NCI-H1092 (cell line): ENCODE results near the gene PKNOX2.

Experiments used
- DNase-seq: peaks from one replicate; lab custom pipeline; 2025; lab: John Stamatoyannopoulos, UW

PKNOX2 gene

DNA sequence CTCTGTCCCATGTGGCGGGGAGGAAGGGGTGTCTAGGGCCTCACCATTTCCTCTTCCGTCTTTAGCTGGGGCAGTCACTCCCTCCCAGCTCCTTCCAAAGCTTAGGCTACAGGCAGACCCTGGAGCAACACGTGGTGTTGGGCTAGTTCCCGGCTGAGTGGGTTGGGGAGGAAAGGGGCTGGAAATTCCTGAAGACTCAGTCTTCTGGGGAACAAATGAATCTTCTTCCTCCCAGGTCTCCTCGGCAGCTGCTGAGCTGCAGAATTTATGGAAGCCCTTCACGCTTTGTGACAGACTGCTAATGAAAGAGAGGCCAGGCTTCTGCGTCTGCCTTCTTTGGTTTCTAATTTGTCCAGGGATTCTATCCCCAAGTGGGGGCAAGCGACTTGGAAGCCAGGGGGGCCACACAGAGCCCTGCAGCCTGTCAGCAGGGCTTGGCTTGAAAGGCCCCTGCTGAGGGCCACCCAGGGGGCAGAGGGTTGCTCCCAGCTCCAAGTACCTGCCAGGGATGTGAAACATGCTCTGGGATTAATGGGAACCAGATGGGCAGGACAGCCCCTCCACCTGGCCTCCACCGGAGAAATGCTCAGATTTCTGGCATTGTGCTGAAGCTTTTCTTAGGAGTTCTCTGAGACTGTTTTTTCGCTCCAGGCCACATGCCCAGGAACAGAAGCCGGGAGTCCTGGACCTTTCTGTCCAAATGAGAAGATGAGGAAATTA is 123.1 kb downstream of the PKNOX2 start:
- DNase-seq, result no peak

DNA sequence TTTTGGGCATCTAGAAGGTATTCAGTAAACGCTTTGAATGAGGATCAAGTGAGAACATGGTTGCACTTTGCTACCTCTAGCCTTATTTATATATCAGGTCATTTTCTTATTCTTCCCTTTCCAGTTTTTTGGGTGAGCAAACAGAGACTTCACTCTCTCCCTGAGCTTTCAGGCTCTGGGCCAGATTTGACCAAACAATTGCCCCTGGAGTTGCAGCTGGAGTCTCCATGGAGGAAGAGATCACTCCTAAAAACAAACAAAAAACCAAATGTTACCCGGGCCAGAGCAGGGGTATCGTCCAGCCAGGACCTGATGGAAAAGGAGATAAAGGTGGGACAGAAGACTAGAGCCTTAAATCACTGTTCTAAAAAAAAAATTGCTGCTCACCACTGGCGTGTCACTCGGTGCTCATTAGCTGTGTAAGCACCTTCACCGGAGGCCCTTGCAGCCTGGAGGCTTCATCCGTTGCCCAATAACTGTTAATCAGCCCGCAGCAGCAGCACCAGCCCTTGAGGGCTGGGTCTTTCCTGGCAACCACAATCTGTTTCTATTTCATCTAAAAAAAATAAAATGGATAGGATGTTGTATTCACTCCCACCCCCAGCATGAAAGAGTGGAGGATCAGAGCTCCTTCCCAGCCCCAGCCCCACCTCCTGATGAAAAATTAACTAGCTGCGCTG is 125.0 kb downstream of the PKNOX2 start:
- peak; percentile 42 for DNase-seq

DNA sequence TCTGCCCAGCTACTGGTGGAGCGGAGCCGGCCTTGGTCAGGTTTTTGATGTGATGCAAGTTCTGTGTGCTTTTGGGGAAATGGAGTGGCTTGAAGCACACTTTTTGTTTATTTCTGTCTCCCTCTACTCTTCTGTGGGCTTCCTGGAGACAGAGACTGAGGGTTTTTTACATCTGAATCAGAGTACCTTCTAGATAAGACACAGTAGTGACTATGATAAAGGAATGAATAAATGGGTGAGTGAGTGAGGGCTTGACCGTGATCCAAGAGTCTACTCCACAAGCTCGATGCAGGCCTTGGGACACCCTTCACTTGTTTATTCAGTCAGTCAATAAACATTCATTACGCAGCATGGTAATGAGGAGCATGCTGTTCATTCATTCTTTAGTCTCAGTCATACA is 125.7 kb downstream of the PKNOX2 start:
- DNase-seq, result no peak

DNA sequence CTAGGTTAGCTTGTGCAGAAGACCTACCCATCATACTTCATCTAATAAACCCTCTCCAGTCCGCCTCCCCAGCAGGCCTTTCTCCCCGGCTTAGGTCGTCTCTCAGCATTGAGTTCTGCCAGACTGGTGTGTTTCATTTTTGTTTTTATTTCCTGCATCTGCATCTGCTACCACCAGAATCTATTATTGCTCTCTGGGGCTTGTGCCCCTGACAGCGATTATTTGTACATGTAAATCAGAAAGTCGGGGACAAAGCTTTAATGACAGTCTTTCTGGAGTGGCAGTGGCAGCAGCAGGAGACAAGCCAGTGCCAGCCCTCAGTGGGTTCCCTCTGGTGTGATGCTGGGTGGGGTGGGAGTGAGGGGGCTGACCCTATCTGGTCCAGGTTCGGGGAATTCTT is 127.5 kb downstream of the PKNOX2 start:
- DNase-seq, result no peak

DNA sequence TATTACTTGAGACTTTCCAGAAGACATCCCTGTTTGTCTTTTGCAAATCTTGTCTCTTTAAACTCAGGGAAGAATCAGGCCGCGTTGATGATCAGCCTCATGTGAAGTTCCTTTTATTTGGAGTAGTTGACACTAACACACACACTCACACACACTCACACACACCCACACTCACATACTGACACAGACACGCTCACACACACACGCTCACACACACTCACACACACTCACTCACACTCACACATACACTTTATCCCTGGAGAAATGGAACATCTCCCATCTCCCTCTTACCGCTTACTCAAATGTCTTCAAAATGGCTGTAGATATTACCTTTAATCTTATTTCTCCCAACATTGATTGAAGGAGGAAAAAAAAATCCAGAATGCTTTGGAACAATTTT is 129.0 kb downstream of the PKNOX2 start:
- DNase-seq, result no peak

DNA sequence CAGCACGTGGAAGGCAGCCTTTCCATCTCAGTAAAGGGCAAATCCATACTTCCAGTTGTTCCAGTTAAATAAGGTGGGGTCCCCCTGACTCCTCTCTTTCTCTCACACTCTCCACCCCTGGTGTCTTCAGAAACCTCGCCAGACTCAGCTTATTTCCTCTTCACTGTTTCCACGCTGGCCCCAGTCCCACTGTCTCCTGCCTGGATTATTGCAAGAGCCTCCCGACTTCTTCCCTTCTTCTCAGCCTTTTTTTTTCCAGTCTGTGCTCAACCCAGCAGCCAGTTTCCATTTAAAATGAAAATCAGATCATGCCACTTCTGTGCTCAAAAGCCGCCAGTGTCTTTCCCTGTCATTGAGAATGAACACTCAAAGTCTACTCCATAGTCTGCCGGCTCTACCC is 131.4 kb downstream of the PKNOX2 start:
- DNase-seq, result no peak

DNA sequence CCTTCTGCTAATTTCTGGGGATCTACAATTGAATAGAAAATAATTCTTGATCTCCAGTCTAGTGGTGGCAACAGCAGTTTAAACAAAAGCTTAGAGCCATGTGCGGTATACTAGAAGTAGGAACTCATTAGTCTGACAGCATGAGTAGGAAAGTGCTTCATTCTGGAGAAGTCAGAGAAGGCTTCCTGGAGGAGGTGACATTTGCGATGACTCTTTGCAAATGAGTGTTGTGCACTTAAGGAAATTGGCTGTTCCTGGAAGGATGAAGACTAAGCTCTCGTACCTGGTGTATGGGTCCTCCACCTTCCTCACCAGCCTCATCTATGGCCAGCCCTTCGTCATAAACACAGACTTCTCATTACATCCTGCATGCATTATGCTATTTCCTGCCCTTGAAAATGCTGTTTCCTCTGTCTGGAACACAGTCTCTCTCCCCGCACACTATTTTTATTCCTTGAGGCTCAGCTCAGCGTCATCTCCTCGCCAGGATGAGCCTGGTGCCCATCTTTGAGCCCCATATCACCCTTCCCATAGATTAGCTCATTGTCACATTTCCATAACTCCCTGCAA is 132.9 kb downstream of the PKNOX2 start:
- no peak for DNase-seq

DNA sequence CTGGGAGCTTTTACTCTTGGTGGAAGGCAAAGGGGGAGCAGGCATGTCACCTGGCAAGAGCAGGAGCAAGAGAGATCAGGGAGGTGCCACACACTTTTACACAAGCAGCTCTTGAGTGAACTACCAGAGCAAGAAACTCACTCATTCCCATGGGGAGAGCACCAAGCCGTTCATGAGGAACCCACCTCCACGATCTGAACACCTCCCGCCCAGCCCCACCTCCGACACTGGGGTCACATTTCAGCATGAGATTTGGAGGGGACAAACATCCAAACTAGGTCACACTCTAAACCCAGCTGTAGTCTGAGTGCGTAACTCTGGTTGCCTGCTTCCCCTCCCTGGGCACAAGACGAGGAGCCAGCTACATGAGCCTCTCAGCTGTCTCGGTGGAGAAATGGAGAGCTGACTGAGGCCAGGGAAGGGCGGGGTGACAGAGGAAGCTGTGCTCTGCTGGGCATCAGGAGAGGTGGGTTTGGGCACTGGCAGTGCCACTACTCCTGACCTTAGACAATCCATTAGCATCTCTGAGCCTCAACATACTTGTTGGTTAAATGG is 134.6 kb downstream of the PKNOX2 start:
- no peak for DNase-seq

DNA sequence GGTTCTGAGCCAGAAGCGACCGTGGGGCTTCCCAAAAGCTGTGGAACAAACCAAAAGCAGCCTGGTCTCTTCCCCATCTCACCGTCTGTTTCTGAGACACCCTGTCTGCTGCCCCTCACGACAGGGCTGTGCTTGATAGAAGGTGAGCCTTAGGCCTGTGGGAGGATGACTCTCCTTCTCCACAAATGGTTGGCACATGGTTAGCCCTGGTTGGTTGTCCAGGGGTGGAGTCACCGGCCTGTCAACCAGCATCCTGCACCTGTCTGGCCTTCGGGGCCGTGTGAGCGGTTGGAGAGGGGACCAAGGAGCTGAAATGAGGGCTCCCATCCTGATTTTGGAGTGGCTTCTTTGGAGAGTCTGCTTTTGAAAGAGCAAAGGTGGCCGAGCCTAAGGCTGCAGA is 135.3 kb downstream of the PKNOX2 start:
- no peak for DNase-seq

DNA sequence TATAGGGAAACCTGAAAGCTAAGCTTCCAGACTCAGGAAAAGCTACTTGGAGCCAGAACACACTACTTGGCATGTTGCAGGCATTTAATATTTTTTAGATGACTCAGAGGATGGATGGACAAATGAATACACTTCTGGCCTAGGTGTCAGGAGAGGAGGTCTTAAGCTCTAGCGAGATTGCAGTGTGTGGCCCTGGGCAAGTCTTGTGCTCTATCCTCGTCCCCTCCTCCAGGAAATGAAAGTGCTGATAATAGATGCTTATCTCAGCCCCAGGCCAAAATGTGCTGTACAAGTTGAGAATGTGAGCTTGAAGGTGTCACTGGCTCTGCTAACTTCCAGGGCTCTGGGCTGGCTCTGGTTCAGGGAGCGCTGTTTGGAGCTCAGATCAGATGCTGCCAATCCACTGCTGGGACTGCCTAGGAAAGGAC is 136.3 kb downstream of the PKNOX2 start:
- no peak for DNase-seq

DNA sequence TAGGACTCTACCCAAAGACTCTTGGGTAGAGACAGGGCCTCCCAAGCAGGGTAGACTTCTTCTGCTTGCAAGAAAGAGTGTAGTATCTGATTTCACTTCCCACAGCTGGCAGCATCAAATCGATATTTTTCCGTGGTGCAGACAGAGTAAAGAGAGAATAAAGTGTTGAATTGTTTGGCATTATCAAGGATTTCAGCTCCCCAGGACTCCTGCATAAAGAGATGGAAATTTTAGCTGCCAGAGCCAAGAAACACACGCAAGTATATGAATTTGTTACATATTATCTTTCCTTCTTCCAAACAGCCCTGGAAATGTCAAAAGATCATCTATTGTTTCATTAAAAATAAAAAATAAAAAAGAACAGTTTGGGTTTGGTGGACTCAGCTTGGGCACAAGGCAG is 136.8 kb downstream of the PKNOX2 start:
- DNase-seq, result peak; percentile 27

DNA sequence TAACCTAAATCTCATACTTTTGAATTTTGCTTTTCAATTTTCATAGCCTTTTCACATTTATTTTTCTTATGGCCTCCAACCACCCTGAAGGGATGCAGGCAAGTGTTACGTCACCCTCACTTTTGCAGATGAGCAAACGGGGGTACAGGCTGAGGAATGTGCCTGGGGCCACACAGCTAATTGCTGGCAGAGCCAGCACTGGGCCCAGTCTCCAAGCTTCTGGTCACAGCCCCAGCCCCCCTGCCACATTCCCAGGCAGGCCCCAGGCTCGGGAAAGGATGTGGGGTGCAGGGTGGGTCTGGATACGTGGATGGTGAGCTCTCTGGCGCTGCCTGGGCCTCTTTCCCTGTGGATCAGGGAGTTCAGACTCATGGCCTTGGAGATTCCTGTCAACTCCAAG is 138.6 kb downstream of the PKNOX2 start:
- DNase-seq, result no peak

DNA sequence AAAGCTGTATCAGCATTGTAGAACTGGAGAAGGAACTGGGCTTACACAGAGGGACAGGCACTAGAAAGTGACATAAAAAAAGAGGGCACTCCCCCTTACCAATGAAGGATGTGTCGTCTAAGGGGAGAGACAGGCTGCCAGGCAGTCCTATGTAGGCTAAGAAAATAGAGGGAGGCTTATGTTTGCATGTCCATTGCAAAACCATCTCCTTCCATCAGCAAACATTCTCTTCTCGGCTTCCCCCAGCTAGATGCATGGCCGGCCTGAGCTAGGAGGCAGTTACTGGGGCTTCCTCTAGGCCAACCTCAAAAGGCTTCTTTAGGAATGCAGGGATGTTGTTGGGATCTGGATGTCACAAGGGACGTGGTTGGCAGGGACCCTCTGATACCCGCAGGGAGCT is 139.1 kb downstream of the PKNOX2 start:
- DNase-seq, result no peak

DNA sequence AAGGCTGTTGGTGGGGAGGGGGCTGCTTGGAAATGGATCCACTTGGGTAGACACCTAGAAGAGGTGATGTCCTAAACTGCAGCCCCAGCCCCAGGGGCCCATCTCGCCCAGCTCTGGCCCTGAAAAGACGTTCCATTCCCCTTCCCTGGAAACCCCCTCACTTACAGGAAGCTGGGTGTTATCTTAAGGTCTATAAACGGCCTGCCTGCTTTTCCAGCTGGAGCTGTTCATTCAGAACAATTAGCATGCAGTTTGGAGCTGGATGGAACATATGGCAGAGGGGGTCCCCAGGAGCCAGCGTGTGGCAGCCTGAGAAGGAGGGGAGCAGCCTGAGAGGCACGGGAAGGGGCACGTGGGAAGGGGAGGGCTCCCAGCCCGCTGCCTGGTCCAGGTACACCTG is 139.6 kb downstream of the PKNOX2 start:
- DNase-seq, result no peak

DNA sequence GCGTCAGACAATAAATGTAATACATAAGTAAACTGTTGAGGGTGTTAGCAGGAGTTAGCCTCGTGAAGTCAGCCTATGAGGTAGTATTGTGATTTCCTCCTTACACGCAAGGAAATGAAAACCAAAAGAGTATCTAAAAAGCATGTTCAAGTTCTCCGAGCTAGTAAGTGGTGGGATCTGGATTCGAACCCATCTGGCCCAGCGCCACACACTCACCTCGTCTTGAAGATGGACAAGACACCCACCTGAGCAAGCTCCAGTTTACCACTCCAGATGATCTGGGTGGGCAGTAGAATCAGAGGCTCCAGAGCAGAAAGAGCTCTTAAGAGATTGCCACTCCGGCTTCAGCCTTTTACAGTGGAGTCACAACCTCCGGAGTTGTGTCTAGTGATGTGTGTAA is 140.3 kb downstream of the PKNOX2 start:
- no peak for DNase-seq

DNA sequence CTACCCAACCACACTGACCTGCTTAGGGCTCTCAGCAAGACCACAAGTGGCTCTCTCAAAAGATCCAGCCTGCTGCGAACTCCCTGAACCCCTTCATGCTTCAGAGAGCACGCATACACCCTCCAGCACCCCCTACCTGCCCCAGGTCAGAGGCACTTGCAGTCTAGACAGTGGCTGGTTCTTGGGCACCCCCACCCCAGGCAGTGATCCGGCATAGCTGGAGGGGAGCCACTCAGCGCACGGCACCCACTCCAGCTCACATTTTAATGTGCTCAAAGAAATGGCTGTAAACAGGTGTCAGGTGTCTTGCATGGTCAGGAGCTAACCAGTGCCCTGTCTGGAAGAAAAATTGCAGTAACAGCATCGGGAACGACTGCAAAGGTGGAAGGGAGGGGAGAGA is 140.8 kb downstream of the PKNOX2 start:
- DNase-seq, result no peak

DNA sequence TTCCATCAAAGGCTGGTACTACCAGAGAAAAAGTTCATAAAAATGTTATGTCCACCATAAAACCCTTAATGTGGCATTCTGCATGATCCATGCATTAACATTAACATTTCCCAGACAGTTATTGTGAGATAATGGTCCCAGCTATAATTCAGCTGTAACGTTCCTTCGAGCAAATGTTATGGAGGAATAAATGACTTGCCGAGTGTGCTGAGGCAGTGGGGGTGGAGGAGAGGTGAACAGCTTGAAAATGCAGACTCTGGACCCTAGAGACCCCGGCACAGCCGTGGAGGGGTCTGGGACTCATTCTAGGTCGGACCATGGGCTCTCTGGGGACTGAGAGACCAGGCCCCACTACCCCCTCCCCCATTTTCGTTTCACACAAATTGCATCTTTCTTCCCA is 141.9 kb downstream of the PKNOX2 start:
- DNase-seq, result no peak

DNA sequence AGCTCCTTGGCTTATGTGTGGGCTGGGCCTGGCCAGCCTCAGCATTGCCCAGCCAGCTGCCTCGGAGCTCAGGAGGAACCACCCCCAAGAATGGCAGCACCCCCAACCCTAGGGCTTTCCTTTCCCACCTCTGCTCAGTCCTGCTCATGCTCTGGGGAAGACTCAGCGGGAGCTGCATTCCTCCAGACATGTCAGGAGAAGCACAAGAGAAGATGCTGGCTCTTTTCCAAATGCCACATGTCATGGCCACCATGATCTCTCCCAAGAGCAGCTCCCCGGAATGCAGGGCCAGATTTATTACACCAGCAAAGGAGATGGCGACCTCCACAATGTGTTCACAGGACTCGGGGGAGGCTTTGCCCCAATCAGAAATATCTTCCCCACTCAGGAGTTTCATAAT is 143.7 kb downstream of the PKNOX2 start:
- DNase-seq, result no peak

DNA sequence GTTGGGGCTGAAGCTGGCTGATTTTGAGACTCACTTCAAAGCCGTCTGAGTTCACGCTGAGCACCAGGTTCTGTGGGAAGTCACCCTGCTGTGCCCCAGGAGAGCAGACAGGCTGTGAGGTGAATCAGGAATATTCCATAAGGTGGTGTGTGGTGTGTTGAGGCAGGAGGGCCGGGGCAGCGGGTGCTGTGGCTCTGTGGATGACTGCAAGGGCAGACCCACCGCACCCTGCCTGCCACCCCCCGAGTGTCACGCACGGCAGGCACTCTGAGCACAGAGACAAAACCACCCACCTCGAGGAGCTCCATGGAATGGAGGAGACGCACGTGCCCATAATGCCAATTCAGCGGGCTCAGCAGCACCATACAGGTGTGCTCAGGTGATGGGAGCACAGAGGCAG is 147.8 kb downstream of the PKNOX2 start:
- DNase-seq, result no peak

DNA sequence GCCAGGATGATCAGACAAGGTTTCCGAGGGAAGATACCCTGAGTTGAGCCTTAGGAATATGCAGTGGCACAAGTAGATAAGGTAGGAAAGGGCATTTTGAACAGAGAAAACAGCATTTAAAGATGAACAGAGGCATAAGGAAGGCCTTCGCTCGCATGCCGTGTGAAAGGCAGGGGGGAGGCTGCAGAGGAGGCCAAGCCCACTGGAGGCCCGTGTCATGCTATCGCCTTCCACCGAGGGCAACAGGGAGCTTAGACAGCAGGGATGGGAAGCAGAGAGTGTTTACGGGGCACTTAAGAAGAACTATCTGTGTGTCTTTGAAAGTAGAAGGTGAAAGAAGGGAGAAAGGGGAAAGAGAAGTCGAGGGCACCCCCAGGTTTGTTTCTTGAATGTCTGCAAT is 148.3 kb downstream of the PKNOX2 start:
- DNase-seq, result no peak

DNA sequence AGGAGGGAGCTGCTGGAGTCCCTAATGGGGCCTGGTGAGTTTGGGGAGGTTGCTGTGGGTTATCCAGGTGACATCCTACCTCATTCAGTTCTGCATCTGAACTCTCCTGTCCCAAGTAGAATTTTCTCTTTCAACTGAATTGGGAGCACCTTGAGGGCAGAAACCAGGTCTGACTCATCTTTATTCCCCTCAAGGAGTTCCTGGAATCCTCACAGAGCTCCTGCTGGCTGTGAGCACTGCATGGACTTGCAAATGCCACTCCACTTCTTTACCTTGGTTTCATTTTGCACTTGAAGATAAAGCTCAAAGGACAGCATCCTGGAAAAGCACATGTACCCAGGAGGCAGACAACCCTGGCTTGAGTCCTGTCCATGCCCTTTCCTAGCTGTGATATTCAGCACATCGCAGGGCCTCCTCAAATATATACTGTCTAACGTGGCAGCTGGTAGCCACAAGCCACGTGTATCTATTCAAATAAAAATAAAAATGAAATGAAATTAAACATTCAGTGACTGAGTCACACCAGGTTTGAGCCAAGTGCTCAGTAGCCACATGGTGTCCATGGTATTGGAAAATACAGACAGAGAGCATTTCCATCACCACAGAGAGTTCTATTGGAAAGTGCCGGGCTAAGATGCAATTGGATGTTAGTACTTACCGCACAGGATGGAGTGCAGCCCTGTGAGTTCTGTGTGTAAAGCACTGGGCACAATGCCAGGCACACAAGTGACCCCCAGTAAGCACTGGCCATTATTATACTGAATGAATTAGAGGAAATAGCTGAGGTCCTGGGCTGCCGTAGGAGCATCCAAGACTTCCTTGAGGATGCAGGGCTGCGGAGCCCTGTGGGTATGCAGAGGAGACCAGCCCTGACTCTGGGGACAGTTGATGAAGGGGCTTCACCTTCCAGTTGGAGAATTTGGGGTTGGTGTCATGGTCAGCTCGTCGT is 149.0 kb downstream of the PKNOX2 start:
- DNase-seq, result no peak
